Fibroblast of pulmonary artery (primary cell): ENCODE measurements around the gene GLP2R.

Experiments used
- DNase-seq: peaks from one replicate; pipeline ENCODE4 v3.0.0-alpha.2; 2010; ENCODE audit warnings: low read depth
- H3K4me3 ChIP-seq: replicated peaks from 2 replicates; pipeline ENCODE4 v1.5.1; 2011; ENCODE audit warnings: low read depth, mild to moderate bottlenecking, control low read depth, low read length, moderate library complexity
- TF ChIP-seq, protein P1 (sequence below): IDR thresholded peaks from 2 replicates; pipeline ENCODE4 v1.5.1; 2011; ENCODE audit warnings: mild to moderate bottlenecking, control low read depth, low read length, inconsistent platforms; ENCODE audit errors: missing control alignments

Gene GLP2R

DNA sequence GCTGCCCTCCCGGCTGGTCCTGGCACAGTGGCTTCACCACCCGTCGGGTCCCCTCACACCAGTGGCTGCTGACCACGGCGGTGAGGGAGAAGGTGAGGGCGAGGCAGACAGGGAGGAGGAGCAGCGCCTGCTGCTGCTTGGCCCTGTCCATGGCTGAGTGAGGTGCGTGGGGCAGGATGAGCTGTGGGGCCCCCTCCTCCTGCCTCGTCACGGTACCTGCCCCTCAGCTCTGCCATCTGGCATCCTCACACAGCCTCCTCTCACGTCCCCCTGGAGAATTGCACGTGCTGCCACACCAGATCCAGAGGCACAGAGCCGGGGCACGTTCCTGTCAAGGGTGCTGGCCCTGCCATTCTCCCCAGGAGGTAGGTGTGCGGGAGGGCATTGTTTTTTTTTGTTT lies 3.8 kb upstream of the GLP2R start, which contains the start of gene GSG1L2:
TSS of gene GSG1L2 (minus strand) at position 159 of the 400 bp plus-strand sequence. CDS start at position 151, 8 bp downstream.
- TF ChIP-seq, protein P1, sequence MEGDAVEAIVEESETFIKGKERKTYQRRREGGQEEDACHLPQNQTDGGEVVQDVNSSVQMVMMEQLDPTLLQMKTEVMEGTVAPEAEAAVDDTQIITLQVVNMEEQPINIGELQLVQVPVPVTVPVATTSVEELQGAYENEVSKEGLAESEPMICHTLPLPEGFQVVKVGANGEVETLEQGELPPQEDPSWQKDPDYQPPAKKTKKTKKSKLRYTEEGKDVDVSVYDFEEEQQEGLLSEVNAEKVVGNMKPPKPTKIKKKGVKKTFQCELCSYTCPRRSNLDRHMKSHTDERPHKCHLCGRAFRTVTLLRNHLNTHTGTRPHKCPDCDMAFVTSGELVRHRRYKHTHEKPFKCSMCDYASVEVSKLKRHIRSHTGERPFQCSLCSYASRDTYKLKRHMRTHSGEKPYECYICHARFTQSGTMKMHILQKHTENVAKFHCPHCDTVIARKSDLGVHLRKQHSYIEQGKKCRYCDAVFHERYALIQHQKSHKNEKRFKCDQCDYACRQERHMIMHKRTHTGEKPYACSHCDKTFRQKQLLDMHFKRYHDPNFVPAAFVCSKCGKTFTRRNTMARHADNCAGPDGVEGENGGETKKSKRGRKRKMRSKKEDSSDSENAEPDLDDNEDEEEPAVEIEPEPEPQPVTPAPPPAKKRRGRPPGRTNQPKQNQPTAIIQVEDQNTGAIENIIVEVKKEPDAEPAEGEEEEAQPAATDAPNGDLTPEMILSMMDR: no peak
- no peak for DNase-seq

DNA sequence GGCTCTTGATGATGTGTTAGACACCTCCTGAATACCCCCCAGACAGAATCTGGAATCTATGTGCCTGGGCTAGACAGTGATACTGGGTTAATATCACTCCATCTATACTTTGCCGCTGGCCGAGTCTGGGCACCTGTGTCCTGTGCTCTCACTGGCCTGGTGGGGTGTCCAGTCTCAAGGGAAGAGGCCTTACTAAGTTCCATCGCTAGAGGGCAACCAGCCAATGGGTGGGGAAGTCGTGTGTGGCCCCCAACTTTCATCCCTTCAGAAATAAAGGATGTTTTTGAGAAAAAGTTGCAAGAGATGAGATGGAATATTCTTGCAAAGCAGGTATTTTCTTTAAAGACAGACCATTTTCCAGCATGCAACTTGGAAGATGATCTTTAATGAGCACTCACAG lies 1.6 kb upstream of the GLP2R start:
- no peak overlapping the region for H3K4me3 ChIP-seq
- DNase-seq: no peak
- TF ChIP-seq, protein P1: no peak

More for the DNA sequence above, 3.8 kb upstream of the GLP2R start, which contains the start of gene GSG1L2:
- no peak within 1 kb of the TSS for H3K4me3 ChIP-seq

DNA sequence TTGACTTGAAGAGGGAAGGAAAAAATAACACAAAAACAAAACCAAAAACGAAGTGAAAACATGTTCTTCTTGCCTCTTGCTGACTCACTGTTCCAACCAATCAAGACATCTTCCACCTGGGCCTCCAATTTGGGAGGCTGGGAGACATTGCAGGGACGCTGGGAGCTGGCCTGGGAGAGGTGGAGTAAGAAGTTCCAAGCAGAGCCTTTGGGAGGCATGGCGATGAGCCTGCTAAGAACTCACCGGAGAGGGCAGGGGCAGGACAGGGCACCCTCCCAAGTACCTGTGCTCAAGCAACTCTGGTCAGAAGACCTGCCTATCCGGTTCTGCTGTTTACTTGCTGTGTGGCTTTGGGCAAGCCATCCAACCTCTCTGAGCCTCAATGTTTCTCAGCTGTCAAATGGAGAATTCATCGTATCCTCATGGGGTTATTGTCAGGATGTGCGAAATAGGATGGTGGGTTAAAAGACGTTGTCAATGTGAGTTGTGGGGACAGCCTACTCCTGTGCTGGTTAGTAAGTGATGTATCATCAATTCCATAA lies 856 bp upstream of the GLP2R start:
- DNase-seq: no peak
- no peak overlapping the region for H3K4me3 ChIP-seq
- TF ChIP-seq, protein P1: no peak

DNA sequence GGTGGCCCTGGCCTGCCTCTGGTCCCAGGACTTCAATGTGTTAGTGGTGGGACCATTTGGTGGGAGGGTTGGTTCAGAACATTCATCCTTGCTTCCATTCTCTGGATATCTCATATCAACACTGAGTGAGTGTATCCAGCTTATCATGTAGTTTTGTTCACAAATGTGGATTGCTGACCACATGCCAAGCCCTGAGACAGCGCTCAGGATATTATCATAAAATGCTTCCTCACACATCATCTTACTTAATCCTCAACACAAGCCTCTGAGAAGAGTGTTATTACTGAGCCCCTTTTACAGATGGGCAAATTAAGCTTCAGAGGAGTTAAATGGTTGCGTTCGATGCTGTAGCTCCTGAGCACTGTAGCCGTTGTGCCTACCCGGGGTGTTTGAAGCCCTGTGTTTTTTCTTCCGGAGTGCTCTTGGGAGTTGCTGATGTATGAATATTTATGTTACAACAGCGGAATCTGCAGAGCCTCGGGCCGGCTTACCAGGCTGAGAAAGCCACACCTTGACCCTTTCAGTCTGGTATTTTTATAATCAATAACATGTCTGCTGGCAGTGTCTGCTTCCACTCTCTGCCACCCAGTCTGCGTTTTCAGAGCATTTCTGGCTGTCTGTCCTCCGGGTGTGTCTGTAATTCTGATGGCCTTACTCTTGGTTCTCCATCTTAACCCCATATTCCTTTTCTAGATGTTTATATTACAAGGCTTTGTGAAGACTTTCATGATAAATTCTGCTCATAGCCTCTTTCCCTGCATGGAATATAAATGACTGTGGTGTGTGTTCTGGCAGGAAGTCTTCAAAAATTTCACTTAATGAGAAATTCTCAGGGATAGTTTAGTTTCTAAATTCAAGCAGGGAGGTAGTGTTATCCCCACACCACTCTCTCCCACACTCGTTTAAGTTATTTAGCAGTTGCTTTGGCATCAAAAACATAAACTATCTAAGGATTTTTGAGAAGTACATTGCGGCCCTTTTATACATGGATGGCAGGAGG lies 2.9 kb downstream of the GLP2R start:
- no peak overlapping the region for H3K4me3 ChIP-seq
- TF ChIP-seq, protein P1: no peak
- no peak for DNase-seq

DNA sequence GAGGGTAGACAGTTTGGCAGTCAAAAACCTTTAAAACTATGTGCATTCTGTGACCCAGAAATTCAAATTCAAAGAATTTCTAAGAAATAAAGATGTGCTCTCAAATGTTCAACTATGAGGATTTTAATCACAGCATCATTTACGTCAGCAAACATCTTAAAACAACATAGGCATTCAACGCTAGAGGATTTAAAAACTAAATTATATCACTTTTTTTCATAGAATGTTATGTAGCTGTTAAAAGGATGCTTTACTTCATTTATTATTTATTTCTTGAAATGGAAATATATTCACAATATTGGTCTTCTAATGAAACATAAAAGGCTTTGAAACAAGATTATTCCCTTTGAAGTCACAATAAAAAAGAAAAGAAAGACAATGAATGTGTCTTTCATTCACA lies 3.6 kb downstream of the GLP2R start:
- TF ChIP-seq, protein P1: no peak
- DNase-seq: no peak
- H3K4me3 ChIP-seq: no peak overlapping the region

DNA sequence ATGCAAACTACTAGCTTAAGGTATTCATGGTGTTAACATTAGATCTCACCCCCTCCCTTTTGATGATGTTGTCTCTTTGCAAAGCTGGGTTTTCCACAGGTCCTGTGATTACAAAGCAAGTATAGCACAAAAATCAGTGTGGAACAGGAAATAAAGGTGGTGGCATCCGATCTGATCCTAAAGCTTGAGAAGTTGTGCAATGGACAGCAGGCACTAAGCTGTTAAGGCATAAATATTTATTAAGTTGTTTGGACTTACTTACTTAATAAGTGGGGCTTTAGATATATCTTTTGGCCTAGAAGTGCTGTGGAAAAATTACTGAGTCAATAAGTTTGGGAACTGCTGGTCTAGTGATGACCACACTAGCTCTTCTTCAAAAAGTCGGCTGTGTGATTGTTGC lies 5.0 kb downstream of the GLP2R start:
- DNase-seq: no peak
- H3K4me3 ChIP-seq: no peak overlapping the region
- TF ChIP-seq, protein P1: no peak
